Activated CD8-positive, alpha-beta memory T cell treated with anti-CD3 and anti-CD28 coated beads for 1 hour (primary cell): ENCODE data around the gene BARHL1.
"Not testable (repeated sequence)": the region's sequence is repeated elsewhere in the genome, so short reads cannot be mapped to it uniquely, and the experiment has no call there.

Experiments
- DNase-seq, 2 donors: peaks; one replicate each; pipeline ENCODE4 v3.0.0-alpha.2; 2020; ENCODE audit warnings: low read depth in 1 of 2; ENCODE audit errors: extremely low read depth in 1 of 2

BARHL1 gene

GRCh38 chr9:132556235-132556634, 26.2 kb upstream of the BARHL1 start:
- DNase-seq = no peak

- no peak for DNase-seq
These were observed 25.7 kb upstream of the BARHL1 start for GRCh38 chr9:132556714-132557113.

- DNase-seq = no peak
These were observed 25.2 kb upstream of the BARHL1 start for GRCh38 chr9:132557159-132557558.

GRCh38 chr9:132559711-132560110, 22.7 kb upstream of the BARHL1 start:
- no peak for DNase-seq

- DNase-seq = no peak
These were observed 21.7 kb upstream of the BARHL1 start for GRCh38 chr9:132560616-132561202.

GRCh38 chr9:132562306-132562573, 20.2 kb upstream of the BARHL1 start:
- DNase-seq = no peak

GRCh38 chr9:132564526-132564925, 17.9 kb upstream of the BARHL1 start:
- no peak for DNase-seq

- not testable (repeated sequence) for DNase-seq
These were observed 13.6 kb upstream of the BARHL1 start for GRCh38 chr9:132568787-132569186.

- no peak for DNase-seq
These were observed 10.4 kb upstream of the BARHL1 start for GRCh38 chr9:132571806-132572600.

GRCh38 chr9:132572921-132573320, 9.5 kb upstream of the BARHL1 start:
- no peak for DNase-seq

GRCh38 chr9:132575005-132575609, 7.3 kb upstream of the BARHL1 start:
- no peak for DNase-seq

GRCh38 chr9:132575811-132576210, 6.6 kb upstream of the BARHL1 start:
- no peak for DNase-seq

- no peak for DNase-seq
These were observed 5.3 kb upstream of the BARHL1 start for GRCh38 chr9:132577119-132577518.

- DNase-seq = no peak
These were observed 4.0 kb upstream of the BARHL1 start for GRCh38 chr9:132578367-132578932.

GRCh38 chr9:132579427-132579798, 3.0 kb upstream of the BARHL1 start:
- no peak for DNase-seq

GRCh38 chr9:132582786-132583583, 579 bp downstream of the BARHL1 start:
- DNase-seq = no peak

- DNase-seq = no peak
These were observed 1.3 kb downstream of the BARHL1 start for GRCh38 chr9:132583584-132584304.

- no peak for DNase-seq
These were observed 2.5 kb downstream of the BARHL1 start for GRCh38 chr9:132584601-132585560.
